SK-N-MC (cell line): Measurements from ENCODE around the gene S100A7.
"Not testable (repeated sequence)": the region's sequence is repeated elsewhere in the genome, so short reads cannot be mapped to it uniquely, and the experiment has no call there.

Experiments used
- DNase-seq: peaks from one replicate; pipeline ENCODE4 v3.0.0-alpha.2; 2011; ENCODE audit warnings: low read depth, low spot score
- H3K27ac ChIP-seq: fragments of 200-600 bp; sonication (generic); 2 replicates; pipeline ENCODE4 v1.5.1; 2016; ENCODE audit warnings: mixed run types
- H3K36me3 ChIP-seq: fragments of 200-600 bp; sonication (generic); 2 replicates; pipeline ENCODE4 v1.6.1; 2017; ENCODE audit warnings: antibody characterized with exemption, low read length, mixed read lengths; ENCODE audit not compliant: insufficient read depth
- H3K4me3 ChIP-seq: fragments of 200-600 bp; sonication (generic); 2 replicates; pipeline ENCODE4 v1.5.1; 2016
- H3K9ac ChIP-seq: fragments of 200-600 bp; sonication (generic); 2 replicates; pipeline ENCODE4 v1.8.0; 2017; ENCODE audit warnings: mixed run types, mixed read lengths; ENCODE audit not compliant: insufficient read length
- H3K9me3 ChIP-seq: fragments of 200-600 bp; sonication (generic); 2 replicates; pipeline ENCODE4 v1.6.1; 2017; ENCODE audit warnings: low read depth, mild to moderate bottlenecking, antibody characterized with exemption, low read length, moderate library complexity, mixed read lengths
- EZH2 ChIP-seq: fragments of 200-600 bp; sonication (generic); IDR thresholded peaks from one replicate; pipeline ENCODE4 v1.6.1; 2017; ENCODE audit warnings: antibody characterized with exemption
- FOXP2 ChIP-seq: optimal IDR thresholded peaks from 2 replicates; pipeline ENCODE3; 2011; ENCODE audit warnings: mild to moderate bottlenecking, moderate library complexity; ENCODE audit not compliant: insufficient read depth; ENCODE audit errors: extremely low read length, control extremely low read depth
- POLR2AphosphoS5 ChIP-seq: IDR thresholded peaks from 2 replicates; pipeline ENCODE4 v1.6.1; 2012; ENCODE audit warnings: mild to moderate bottlenecking, low read depth, low read length, borderline replicate concordance

S100A7 gene

GRCh38 chr1:153466908-153467307 lies 6.5 kb upstream of the S100A7 start:
- H3K27ac ChIP-seq: no peak overlapping the region
- no peak overlapping the region for H3K4me3 ChIP-seq
- TF ChIP-seq EZH2 (no peak), POLR2AphosphoS5 (no peak), FOXP2 (no peak)
- H3K36me3 ChIP-seq: no peaks in the 10 kb centered on the region
- H3K9me3 ChIP-seq: no peaks in the 10 kb centered on the region
- no peak overlapping the region for H3K9ac ChIP-seq
- DNase-seq: no peak

DNA sequence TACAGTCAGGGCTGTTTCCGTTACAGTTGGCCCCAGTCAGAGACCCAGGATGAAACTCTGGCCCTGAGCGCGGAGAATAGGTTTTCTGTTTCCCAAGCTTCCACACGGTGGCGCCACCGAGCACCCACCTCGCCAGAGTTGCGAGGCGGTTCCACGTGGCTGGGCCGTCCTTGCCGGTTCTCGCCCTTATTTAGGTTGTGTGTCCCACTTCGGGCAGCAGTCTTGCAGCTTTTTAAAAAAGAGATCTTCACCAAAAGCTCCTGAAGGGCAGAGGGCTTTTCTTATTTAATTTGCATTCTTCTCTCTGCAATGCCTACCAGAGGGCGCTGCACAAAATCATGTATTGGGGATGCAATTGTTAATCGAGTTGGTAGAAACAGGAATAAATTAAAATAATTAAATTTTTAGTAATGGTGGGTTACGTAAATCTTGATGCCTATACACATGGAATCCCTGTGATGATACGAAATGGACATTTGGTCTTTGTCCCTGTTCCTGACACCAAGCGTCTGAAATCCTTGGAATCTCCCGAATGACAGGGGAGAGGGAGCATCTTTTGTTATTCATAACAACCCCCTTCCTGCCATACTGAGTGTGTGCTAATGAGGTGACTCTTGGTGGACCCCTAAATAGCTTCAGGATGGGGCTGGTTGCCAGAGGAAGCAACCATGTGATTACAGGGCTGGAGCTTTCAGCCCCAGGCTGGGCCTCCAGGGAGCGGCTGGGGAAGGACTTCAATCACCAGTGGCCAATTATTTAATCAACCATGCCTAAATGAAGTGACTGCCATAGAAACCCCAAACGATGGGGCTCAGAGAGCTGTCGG lies 5.6 kb upstream of the S100A7 start:
- H3K9ac ChIP-seq: no peak overlapping the region
- H3K4me3 ChIP-seq: no peak overlapping the region
- H3K27ac ChIP-seq: no peak overlapping the region
- DNase-seq: no peak
- TF ChIP-seq POLR2AphosphoS5 (no peak), EZH2 (no peak), FOXP2 (no peak)
- no peaks in the 10 kb centered on the region for H3K9me3 ChIP-seq
- no peaks in the 10 kb centered on the region for H3K36me3 ChIP-seq

DNA sequence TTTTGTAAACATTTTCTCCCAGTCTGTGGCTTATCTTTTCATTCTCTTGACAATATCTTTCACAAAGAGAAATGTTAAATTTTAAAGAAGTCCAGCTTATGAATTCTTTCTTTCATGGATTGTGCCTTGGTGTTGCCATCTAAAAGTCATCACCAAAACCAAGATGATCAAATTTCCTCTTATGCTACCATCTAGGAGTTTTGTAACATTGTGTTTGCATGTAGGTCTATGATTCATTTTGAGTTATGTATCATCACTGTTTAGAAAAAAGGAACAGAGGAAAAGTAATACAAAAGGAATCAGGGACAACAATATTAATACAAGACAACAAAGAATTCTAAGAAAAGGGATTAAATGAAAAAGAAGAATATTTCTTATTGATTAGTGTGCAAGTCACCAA lies 2.3 kb upstream of the S100A7 start:
- H3K4me3 ChIP-seq, H3K27ac ChIP-seq, H3K36me3 ChIP-seq, DNase-seq, H3K9me3 ChIP-seq, H3K9ac ChIP-seq: not testable (repeated sequence)

GRCh38 chr1:153459655-153460054 lies 796 bp downstream of the S100A7 start:
- Histone ChIP-seq H3K27ac (no peak overlapping the region), H3K9ac (no peak overlapping the region), H3K36me3 (no peaks in the 10 kb centered on the region), H3K9me3 (no peaks in the 10 kb centered on the region), H3K4me3 (no peak overlapping the region)
- no peak for DNase-seq
- TF ChIP-seq EZH2: no peak
- TF ChIP-seq FOXP2: no peak
- no peak for TF ChIP-seq POLR2AphosphoS5

- Histone ChIP-seq H3K36me3 (no peaks in the 10 kb centered on the region), H3K4me3 (no peak overlapping the region), H3K27ac (no peak overlapping the region), H3K9ac (no peak overlapping the region), H3K9me3 (no peaks in the 10 kb centered on the region)
- DNase-seq: no peak
- no peak for TF ChIP-seq POLR2AphosphoS5
- no peak for TF ChIP-seq EZH2
- no peak for TF ChIP-seq FOXP2
Measured at GRCh38 chr1:153456396-153456795, 4.1 kb downstream of the S100A7 start.

DNA sequence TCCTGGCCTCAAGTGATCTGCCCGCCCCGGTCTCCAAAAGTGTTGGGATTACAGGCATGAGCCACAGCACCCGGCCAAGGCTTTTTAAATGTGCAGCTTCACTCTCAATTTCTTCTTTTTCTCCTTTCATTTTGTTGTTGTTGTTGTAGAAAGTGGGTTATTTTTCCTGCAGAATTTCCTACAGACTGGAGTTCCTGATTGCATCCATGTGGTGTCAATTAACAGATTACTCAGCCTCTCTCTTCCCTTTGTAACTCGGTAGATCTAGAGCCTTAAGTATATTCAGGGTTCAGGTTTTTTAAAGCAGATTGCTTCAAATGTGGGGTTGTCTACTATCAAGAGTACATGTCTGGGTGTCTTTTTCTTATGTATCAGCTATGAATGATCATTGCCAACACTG lies 11.6 kb downstream of the S100A7 start:
- H3K27ac ChIP-seq, H3K4me3 ChIP-seq, H3K36me3 ChIP-seq, H3K9ac ChIP-seq, DNase-seq, H3K9me3 ChIP-seq: not testable (repeated sequence)

GRCh38 chr1:153447498-153448170 lies 12.8 kb downstream of the S100A7 start:
- TF ChIP-seq POLR2AphosphoS5: no peak
- TF ChIP-seq FOXP2: no peak
- no peak for TF ChIP-seq EZH2
- Histone ChIP-seq H3K9me3 (no peaks in the 10 kb centered on the region), H3K9ac (no peak overlapping the region), H3K4me3 (no peak overlapping the region), H3K36me3 (no peaks in the 10 kb centered on the region), H3K27ac (no peak overlapping the region)
- no peak for DNase-seq

DNA sequence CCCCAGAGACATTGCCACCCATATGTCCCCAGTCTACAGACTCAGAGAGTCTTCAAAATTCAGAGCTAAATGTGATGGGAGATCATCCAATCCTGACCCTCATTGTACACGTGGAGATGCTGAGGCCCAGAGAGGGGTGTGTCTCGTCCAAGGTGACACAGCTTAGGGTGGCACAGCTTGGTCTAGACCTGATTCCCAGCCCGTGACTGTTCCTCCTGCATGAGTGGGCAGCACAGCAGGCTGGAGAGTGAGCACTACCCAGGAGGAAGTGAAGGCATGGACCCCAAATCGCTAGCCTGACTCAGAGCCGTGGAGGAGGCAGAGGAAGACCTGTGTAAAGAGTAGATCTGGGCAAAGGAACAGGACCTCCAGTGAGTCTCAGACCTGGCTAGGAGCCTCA lies 16.4 kb downstream of the S100A7 start:
- no peak overlapping the region for H3K4me3 ChIP-seq
- H3K9ac ChIP-seq: no peak overlapping the region
- TF ChIP-seq FOXP2 (no peak), EZH2 (no peak), POLR2AphosphoS5 (no peak)
- H3K9me3 ChIP-seq: no peaks in the 10 kb centered on the region
- DNase-seq: no peak
- no peaks in the 10 kb centered on the region for H3K36me3 ChIP-seq
- H3K27ac ChIP-seq: no peak overlapping the region

DNA sequence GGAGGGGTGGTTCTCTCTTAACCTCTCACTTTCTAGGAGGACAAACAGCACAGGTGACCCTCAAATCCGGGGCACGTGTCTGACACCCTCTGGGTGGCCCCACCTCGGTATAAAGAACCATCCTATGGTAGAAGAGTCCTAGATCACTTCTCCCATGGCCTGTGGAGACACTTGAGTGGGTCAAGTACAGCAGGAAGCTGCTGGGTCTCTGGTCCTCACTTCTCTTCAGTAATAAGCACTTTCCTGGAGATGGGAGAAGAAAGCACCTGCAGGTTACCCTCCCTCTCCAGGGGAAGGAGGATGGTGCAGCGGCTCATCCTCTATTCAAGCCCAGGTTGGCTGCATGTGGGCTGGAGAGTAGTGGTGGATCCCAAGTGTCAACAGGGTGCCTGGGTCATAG lies 17.0 kb downstream of the S100A7 start:
- no peak overlapping the region for H3K9ac ChIP-seq
- no peaks in the 10 kb centered on the region for H3K36me3 ChIP-seq
- no peak overlapping the region for H3K4me3 ChIP-seq
- H3K27ac ChIP-seq: no peak overlapping the region
- no peak for DNase-seq
- H3K9me3 ChIP-seq: no peaks in the 10 kb centered on the region
- TF ChIP-seq POLR2AphosphoS5 (no peak), FOXP2 (no peak), EZH2 (no peak)
